Measurements from ENCODE around the gene HERPUD2. TPM values are rescaled to one million over a fixed set of nuclear protein-coding genes. Genes with fewer than 3 reads are reported as not detected.

Gene HERPUD2
- total RNA-seq, 4 donors from 2014 or later, result 35.2 to 59.8 (median 44.3) TPM

GRCh38 chr7:35605760-35606159, 89.2 kb downstream of the HERPUD2 start:
- TF ChIP-seq POLR2AphosphoS5 (IDR thresholded peaks at IDR 0.05) (no peak), POLR2A (IDR thresholded peaks at IDR 0.05) (no peak), EP300 (IDR thresholded peaks at IDR 0.05) (no peak)
- TF ChIP-seq, protein P1, sequence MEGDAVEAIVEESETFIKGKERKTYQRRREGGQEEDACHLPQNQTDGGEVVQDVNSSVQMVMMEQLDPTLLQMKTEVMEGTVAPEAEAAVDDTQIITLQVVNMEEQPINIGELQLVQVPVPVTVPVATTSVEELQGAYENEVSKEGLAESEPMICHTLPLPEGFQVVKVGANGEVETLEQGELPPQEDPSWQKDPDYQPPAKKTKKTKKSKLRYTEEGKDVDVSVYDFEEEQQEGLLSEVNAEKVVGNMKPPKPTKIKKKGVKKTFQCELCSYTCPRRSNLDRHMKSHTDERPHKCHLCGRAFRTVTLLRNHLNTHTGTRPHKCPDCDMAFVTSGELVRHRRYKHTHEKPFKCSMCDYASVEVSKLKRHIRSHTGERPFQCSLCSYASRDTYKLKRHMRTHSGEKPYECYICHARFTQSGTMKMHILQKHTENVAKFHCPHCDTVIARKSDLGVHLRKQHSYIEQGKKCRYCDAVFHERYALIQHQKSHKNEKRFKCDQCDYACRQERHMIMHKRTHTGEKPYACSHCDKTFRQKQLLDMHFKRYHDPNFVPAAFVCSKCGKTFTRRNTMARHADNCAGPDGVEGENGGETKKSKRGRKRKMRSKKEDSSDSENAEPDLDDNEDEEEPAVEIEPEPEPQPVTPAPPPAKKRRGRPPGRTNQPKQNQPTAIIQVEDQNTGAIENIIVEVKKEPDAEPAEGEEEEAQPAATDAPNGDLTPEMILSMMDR (IDR thresholded peaks at IDR 0.05), result no peak
- Histone ChIP-seq H3K27me3 (no peaks in the 10 kb centered on the region), H3K36me3 (no peaks in the 10 kb centered on the region), H3K4me1 (no peaks in the 10 kb centered on the region), H3K4me3 (no peak overlapping the region), H3K9me3 (no peaks in the 10 kb centered on the region), H3K27ac (no peak overlapping the region)
- WGBS, result 44% methylated on average over 1 of the region's 1 CpG
- DNase-seq (ENCODE audit: low spot score in 2 of 2), result no peak

- no peak for TF ChIP-seq POLR2A (IDR thresholded peaks at IDR 0.05)
- no peak for TF ChIP-seq POLR2AphosphoS5 (IDR thresholded peaks at IDR 0.05)
- TF ChIP-seq, protein P1 (IDR thresholded peaks at IDR 0.05), result no peak
- TF ChIP-seq EP300 (IDR thresholded peaks at IDR 0.05), result no peak
- Histone ChIP-seq H3K27me3 (no peaks in the 10 kb centered on the region), H3K27ac (no peak overlapping the region), H3K36me3 (no peaks in the 10 kb centered on the region), H3K9me3 (no peaks in the 10 kb centered on the region), H3K4me3 (no peak overlapping the region), H3K4me1 (no peaks in the 10 kb centered on the region)
- no peak for DNase-seq (ENCODE audit: low spot score in 2 of 2)
These were observed 90.3 kb downstream of the HERPUD2 start for GRCh38 chr7:35604595-35604994.

DNA sequence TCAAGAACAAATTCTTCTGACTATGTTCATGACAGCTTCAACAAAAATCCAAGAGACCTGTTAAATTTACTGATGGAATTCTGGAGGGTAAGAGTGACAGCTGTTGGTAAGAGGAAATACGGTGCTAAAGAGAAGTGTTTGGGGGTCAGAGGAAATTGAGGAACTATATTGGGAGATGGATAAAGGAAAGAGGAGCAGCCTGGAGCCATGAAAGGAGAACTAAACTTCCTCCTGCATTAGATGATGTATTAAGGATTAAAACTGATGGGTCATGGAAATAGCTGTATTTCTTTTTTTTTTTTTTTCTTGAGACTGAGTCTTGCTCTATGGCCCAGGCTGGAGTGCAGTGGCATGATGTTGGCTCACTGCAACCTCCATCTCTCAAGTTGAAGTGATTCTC, 95.3 kb downstream of the HERPUD2 start:
- 77% methylated on average over 1 of the region's 1 CpG for WGBS
- H3K4me1 ChIP-seq, result no peaks in the 10 kb centered on the region
- TF ChIP-seq POLR2A (IDR thresholded peaks at IDR 0.05), result no peak
- no peak for TF ChIP-seq POLR2AphosphoS5 (IDR thresholded peaks at IDR 0.05)
- TF ChIP-seq EP300 (IDR thresholded peaks at IDR 0.05), result no peak
- TF ChIP-seq, protein P1 (IDR thresholded peaks at IDR 0.05), result no peak

DNA sequence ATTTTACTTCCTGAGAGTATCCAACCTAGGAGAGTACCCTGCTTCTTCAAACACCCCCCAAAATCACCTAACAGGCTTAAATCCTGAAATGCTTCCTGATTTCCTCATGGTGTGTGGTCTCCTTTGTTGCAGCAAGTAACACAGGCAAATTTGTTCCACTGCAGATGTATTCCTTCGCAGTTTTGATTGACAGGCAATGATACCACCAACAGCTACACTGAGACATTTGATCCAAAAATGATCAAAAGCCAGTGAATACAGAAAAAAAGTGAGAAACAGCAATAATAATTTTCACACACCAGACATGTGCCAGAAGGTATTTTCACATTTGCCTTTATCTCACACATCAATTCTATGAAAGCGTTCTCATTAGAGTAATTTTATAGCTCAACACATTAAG, 95.9 kb downstream of the HERPUD2 start:
- H3K27ac ChIP-seq, result no peak overlapping the region
- no peaks in the 10 kb centered on the region for H3K36me3 ChIP-seq
- no peaks in the 10 kb centered on the region for H3K4me1 ChIP-seq
- WGBS, result 91% methylated on average over 2 of the region's 2 CpGs
- H3K9me3 ChIP-seq, result no peaks in the 10 kb centered on the region
- no peak overlapping the region for H3K4me3 ChIP-seq
- TF ChIP-seq POLR2AphosphoS5 (IDR thresholded peaks at IDR 0.05) (no peak), EP300 (IDR thresholded peaks at IDR 0.05) (no peak), POLR2A (IDR thresholded peaks at IDR 0.05) (no peak)
- TF ChIP-seq, protein P1 (IDR thresholded peaks at IDR 0.05), result no peak
- no peaks in the 10 kb centered on the region for H3K27me3 ChIP-seq
- no peak for DNase-seq (ENCODE audit: low spot score in 2 of 2)

More for the DNA sequence above, 95.3 kb downstream of the HERPUD2 start:
- Histone ChIP-seq H3K36me3 (no peaks in the 10 kb centered on the region), H3K4me3 (no peak overlapping the region), H3K9me3 (no peaks in the 10 kb centered on the region), H3K27me3 (no peaks in the 10 kb centered on the region), H3K27ac (no peak overlapping the region)
- no peak for DNase-seq (ENCODE audit: low spot score in 2 of 2)

DNA sequence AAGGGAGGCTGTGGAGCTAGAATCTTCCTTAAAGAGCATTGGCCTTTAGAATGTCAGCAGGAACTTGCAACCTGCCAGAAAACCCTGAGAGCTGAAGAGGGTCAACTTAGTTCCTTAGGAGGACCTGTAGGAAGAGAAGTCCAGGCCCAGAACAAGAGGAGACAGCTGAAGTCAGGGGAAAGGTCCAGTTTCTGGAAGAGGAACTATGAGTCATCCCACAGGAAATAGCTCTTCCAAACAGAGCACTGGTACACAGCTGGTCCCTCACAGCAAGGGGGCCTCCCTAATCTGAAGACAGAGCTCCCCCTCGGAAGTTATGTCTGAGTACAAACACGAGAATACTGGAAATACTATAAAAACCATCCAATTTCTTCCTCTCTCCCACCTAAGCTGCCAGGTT, 98.9 kb downstream of the HERPUD2 start:
- 55% methylated on average over 2 of the region's 2 CpGs for WGBS
- no peaks in the 10 kb centered on the region for H3K36me3 ChIP-seq
- H3K4me1 ChIP-seq, result no peaks in the 10 kb centered on the region
- no peaks in the 10 kb centered on the region for H3K27me3 ChIP-seq
- H3K9me3 ChIP-seq, result no peaks in the 10 kb centered on the region
- no peak overlapping the region for H3K4me3 ChIP-seq
- no peak for DNase-seq (ENCODE audit: low spot score in 2 of 2)
- no peak for TF ChIP-seq POLR2AphosphoS5 (IDR thresholded peaks at IDR 0.05)
- no peak overlapping the region for H3K27ac ChIP-seq

- 70% methylated on average over 7 of the region's 8 CpGs for WGBS
- no peak for TF ChIP-seq EP300 (IDR thresholded peaks at IDR 0.05)
- TF ChIP-seq, protein P1 (IDR thresholded peaks at IDR 0.05), result no peak
- Histone ChIP-seq H3K4me3 (no peak overlapping the region), H3K27ac (no peak overlapping the region), H3K9me3 (no peaks in the 10 kb centered on the region), H3K36me3 (no peaks in the 10 kb centered on the region), H3K27me3 (no peaks in the 10 kb centered on the region), H3K4me1 (no peaks in the 10 kb centered on the region)
- DNase-seq (ENCODE audit: low spot score in 2 of 2), result no peak
These were observed 101.0 kb downstream of the HERPUD2 start for GRCh38 chr7:35593899-35594298.

All from suprapubic skin (tissue), 4 donors.